GM23248 (cell line): ENCODE data around the gene VGF. TPM values are rescaled to one million over a fixed set of nuclear protein-coding genes. Genes with fewer than 3 reads are reported as not detected.

ENCODE experiments used
- DNase-seq: peaks from one replicate; pipeline ENCODE4 v3.0.0-alpha.2; 2015
- H2AFZ ChIP-seq: fragments of 200-600 bp; sonication (generic); 2 replicates; pipeline ENCODE4 v1.6.1; 2016; ENCODE audit warnings: antibody characterized with exemption
- H3F3A ChIP-seq: fragments of 200-600 bp; sonication (generic); 2 replicates; pipeline ENCODE4 v1.6.1; 2016; ENCODE audit warnings: mild to moderate bottlenecking, antibody characterized with exemption, mixed run types; ENCODE audit not compliant: insufficient read depth
- H3K27ac ChIP-seq: fragments of 200-600 bp; sonication (generic); 2 replicates; pipeline ENCODE4 v1.5.1; 2016; ENCODE audit warnings: mild to moderate bottlenecking
- H3K27me3 ChIP-seq: fragments of 200-600 bp; sonication (generic); replicated peaks from 2 replicates; pipeline ENCODE4 v1.6.1; 2016; ENCODE audit warnings: mild to moderate bottlenecking; ENCODE audit not compliant: insufficient read depth
- H3K36me3 ChIP-seq: fragments of 200-600 bp; sonication (generic); 2 replicates; pipeline ENCODE4 v1.6.1; 2016; ENCODE audit warnings: low read depth, mild to moderate bottlenecking
- H3K4me1 ChIP-seq: fragments of 200-600 bp; sonication (generic); 2 replicates; pipeline ENCODE4 v1.6.1; 2016; ENCODE audit warnings: mild to moderate bottlenecking; ENCODE audit not compliant: insufficient read depth
- H3K4me2 ChIP-seq: fragments of 200-600 bp; sonication (generic); one replicate; pipeline ENCODE4 v1.6.1; 2016; ENCODE audit warnings: mild to moderate bottlenecking; ENCODE audit not compliant: unreplicated experiment
- H3K4me3 ChIP-seq: fragments of 200-600 bp; sonication (generic); 2 replicates; pipeline ENCODE4 v1.5.1; 2016; ENCODE audit warnings: mild to moderate bottlenecking
- H3K79me2 ChIP-seq: fragments of 200-600 bp; sonication (generic); 2 replicates; pipeline ENCODE4 v1.6.1; 2016; ENCODE audit warnings: mild to moderate bottlenecking; ENCODE audit not compliant: insufficient read depth
- H3K9ac ChIP-seq: fragments of 200-600 bp; sonication (generic); 2 replicates; pipeline ENCODE4 v1.6.1; 2016; ENCODE audit warnings: mild to moderate bottlenecking
- H3K9me2 ChIP-seq: fragments of 200-600 bp; sonication (generic); 2 replicates; pipeline ENCODE4 v1.6.1; 2016; ENCODE audit warnings: mixed run types, mild to moderate bottlenecking, moderate library complexity; ENCODE audit not compliant: insufficient read depth
- H3K9me3 ChIP-seq: fragments of 200-600 bp; sonication (generic); one replicate; pipeline ENCODE4 v1.6.1; 2017; ENCODE audit warnings: low read depth
- H4K20me1 ChIP-seq: fragments of 200-600 bp; sonication (generic); 2 replicates; pipeline ENCODE4 v1.6.0; 2016; ENCODE audit not compliant: insufficient read depth
- EZH2 ChIP-seq: fragments of 200-600 bp; sonication (generic); IDR thresholded peaks from 2 replicates; pipeline ENCODE4 v1.6.1; 2018; ENCODE audit warnings: antibody characterized with exemption, mild to moderate bottlenecking; ENCODE audit not compliant: insufficient read depth, poor library complexity, severe bottlenecking
- EZH2phosphoT487 ChIP-seq: fragments of 200-600 bp; sonication (generic); IDR thresholded peaks from 2 replicates; pipeline ENCODE4 v1.6.1; 2018; ENCODE audit warnings: antibody characterized with exemption, moderate library complexity, mild to moderate bottlenecking, low read depth; ENCODE audit not compliant: insufficient read depth
- WGBS, 2 experiments: methylation state at CpG; one replicate each; pipeline ENCODE4 v1.1.6; 2015 to 2017; ENCODE audit warnings: low lambda C conversion rate in 2 of 2, low coverage in 1 of 2; ENCODE audit errors: missing lambda C conversion rate in 2 of 2; 5-methylcytosine and 5-hydroxymethylcytosine counted together
- in situ Hi-C: fragments of 300-500 bp; cut with MboI; formaldehyde crosslinking; loops from 2 replicates; pipeline ENCODE4 v1.15.0; 2020
- polyA plus RNA-seq: library from polyadenylated mRNA; unstranded; fragments of >200 nt; fragmentation: Nextera tagmentation; extraction: Ambion mirVana; gene quantifications from 2 replicates; pipeline ENCODE4 v1.2.1, GENCODE V29; 2016
- total RNA-seq: library from RNA; depleted of rRNA; stranded (reverse); fragments of >200 nt; shearing (Covaris generic); gene quantifications from 2 replicates; pipeline ENCODE4 v1.2.3, GENCODE V29; 2014

The VGF gene
- total and polyA plus RNA-seq, 2 experiments from 2014 or later, result not detected

DNA sequence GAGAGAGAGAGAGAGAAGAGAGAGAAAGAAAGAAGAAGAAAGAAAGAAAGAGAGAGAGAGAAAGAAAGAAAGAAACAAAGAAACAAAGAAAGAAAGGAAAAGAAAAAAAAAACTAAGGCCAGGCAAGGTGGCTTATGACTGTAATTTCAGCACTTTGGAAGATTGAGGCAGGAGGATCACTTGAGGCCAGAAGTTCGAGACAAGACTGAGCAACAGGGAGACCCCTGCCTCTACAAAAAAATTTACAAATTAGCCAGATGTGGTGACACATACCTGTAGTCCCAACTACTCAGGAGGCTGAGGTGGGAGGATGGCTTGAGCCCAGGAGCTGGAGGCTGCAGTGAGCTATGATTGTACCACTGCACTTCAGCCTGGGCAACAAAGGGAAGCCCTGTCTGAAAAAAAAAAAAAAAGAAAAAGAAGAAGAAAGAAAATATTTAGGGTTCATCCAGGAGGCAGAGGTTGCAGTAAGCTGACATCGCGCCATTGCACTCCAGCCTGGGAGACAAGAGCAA is 35.7 kb downstream of the VGF start:
- peak overlapping the region; percentile 96 for H3K9ac ChIP-seq
- H2AFZ ChIP-seq, result no peak overlapping the region
- H3K4me1 ChIP-seq, result peaks cover 60% of the 10 kb centered on the region
- 50 to 79% methylated on average over 1 to 3 of the region's 3 CpGs for WGBS, 2 experiments
- peak overlapping the region; percentile 94 for H3K4me3 ChIP-seq
- H3F3A ChIP-seq, result peaks cover 89% of the 10 kb centered on the region
- peak overlapping the region; percentile 98 for H3K27ac ChIP-seq
- peak; percentile 41 for DNase-seq
- no peaks in the 10 kb centered on the region for H4K20me1 ChIP-seq
- H3K9me3 ChIP-seq, result no peaks in the 10 kb centered on the region
- in situ Hi-C loops, result no loop called here
- TF ChIP-seq EZH2phosphoT487, result no peak
- TF ChIP-seq EZH2, result no peak
- peak overlapping the region; percentile 93 for H3K4me2 ChIP-seq
- H3K27me3 ChIP-seq, result no peaks in the 10 kb centered on the region
- H3K36me3 ChIP-seq, result peaks cover 70% of the 10 kb centered on the region
- peaks cover 39% of the 10 kb centered on the region for H3K79me2 ChIP-seq
- no peaks in the 10 kb centered on the region for H3K9me2 ChIP-seq

DNA sequence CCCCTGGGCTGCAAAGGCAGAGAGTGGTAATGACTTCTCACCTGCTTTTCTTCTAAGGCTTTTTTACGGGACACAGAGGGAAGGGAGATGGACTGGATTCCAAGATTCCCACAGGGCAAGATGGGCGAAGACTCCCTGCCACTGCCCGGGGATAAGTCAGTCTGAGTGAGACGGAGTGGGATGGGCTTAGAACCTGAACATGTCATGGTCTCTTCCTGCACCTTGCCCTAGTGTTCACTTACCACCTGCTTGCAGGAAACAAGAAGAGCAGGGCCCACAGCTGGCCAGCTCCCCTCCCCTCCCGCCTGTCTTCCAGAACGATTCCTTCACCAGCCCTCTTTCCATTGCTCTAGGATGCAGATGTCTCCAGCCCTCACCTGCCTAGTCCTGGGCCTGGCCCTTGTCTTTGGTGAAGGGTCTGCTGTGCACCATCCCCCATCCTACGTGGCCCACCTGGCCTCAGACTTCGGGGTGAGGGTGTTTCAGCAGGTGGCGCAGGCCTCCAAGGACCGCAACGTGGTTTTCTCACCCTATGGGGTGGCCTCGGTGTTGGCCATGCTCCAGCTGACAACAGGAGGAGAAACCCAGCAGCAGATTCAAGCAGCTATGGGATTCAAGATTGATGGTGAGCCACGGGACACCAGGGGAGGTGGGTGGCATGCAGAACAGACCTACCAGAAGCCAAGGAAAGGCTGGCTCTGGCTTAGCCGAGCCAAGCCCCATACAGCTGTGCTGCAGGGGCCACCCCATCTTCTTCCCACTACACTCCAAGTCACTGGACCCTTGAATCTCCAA is 37.1 kb downstream of the VGF start:
- H3K4me1 ChIP-seq, result peaks cover 53% of the 10 kb centered on the region
- peaks cover 42% of the 10 kb centered on the region for H3K79me2 ChIP-seq
- no peaks in the 10 kb centered on the region for H3K9me3 ChIP-seq
- peaks cover 56% of the 10 kb centered on the region for H3K36me3 ChIP-seq
- H3K4me3 ChIP-seq, result peak overlapping the region; percentile 94
- no peaks in the 10 kb centered on the region for H4K20me1 ChIP-seq
- H3K9me2 ChIP-seq, result no peaks in the 10 kb centered on the region
- 49% methylated on average over 14 of the region's 14 CpGs for WGBS, 2 experiments
- peak; percentile 56 for DNase-seq
- H3K9ac ChIP-seq, result peak overlapping the region; percentile 96
- TF ChIP-seq EZH2phosphoT487 (no peak), EZH2 (no peak)
- H3K27ac ChIP-seq, result peak overlapping the region; percentile 98
- no peak overlapping the region for H2AFZ ChIP-seq
- in situ Hi-C loops, result no loop called here
- peak overlapping the region; percentile 93 for H3K4me2 ChIP-seq
- H3K27me3 ChIP-seq, result no peaks in the 10 kb centered on the region
- peaks cover 86% of the 10 kb centered on the region for H3F3A ChIP-seq

DNA sequence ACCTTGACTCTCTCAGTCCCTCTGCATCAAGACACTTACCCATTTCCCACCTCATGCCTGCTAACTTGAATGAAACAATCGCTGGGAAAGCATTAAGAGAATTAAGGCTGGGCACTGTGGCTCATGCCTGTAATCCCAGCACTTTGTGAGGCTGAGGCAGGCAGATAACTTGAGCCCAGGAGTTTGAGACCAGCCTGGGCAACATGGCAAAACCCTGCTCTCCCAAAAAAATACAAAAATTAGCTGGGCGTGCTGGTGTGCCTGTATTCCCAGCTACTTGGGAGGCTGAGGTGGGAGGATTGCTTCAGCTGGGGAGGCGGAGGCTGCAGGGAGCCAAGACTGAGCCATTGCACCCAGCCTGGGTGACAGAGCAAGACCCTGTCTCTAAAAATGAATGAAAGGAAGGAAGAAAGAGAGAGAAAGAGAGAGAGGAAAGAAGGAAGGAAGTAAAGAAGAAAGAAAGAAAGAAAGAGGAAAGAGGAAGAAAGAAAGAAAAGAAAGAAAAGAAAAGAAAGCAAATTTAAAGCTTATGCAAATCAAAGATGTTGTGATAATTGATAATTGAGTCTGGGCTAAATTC is 37.8 kb downstream of the VGF start:
- Histone ChIP-seq H3K27me3 (no peaks in the 10 kb centered on the region), H3K9me3 (no peaks in the 10 kb centered on the region), H3K4me1 (peaks cover 52% of the 10 kb centered on the region), H3K36me3 (peaks cover 49% of the 10 kb centered on the region), H3K9ac (peak overlapping the region; percentile 96), H3K9me2 (no peaks in the 10 kb centered on the region), H3F3A (peaks cover 85% of the 10 kb centered on the region), H3K79me2 (peaks cover 46% of the 10 kb centered on the region), H4K20me1 (no peaks in the 10 kb centered on the region), H3K4me3 (peak overlapping the region; percentile 94), H3K27ac (peak overlapping the region; percentile 98), H3K4me2 (peak overlapping the region; percentile 93), H2AFZ (no peak overlapping the region)
- no peak for TF ChIP-seq EZH2
- no peak for TF ChIP-seq EZH2phosphoT487
- whole genome bisulfite sequencing, 2 experiments, result 28% methylated on average over 3 of the region's 3 CpGs
- in situ Hi-C loops, result no loop called here
- peak; percentile 51 for DNase-seq

DNA sequence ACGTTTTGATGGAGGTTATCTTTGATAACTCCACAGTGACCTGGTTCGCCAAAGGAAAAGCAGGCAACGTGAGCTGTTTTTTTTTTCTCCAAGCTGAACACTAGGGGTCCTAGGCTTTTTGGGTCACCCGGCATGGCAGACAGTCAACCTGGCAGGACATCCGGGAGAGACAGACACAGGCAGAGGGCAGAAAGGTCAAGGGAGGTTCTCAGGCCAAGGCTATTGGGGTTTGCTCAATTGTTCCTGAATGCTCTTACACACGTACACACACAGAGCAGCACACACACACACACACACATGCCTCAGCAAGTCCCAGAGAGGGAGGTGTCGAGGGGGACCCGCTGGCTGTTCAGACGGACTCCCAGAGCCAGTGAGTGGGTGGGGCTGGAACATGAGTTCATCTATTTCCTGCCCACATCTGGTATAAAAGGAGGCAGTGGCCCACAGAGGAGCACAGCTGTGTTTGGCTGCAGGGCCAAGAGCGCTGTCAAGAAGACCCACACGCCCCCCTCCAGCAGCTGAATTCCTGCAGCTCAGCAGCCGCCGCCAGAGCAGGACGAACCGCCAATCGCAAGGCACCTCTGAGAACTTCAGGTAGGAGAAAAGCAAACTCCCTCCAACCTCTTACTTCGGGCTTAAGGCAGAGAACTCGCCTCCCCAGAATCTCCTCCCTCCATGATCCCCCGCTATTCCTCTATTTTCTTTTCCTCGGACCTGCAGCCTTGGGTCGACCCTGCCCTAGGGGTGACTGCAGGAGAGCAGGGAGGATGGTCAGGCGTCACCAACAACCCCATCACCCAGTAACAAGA is 38.5 kb downstream of the VGF start, which contains the start of gene SERPINE1:
SERPINE1 (plus strand) TSS at position 454 of the 809 bp plus-strand sequence. CDS start 1,290 bp downstream, outside the sequence.
- in situ Hi-C loops, result no loop called here
- no peaks in the 10 kb centered on the region for H3K9me2 ChIP-seq
- peak; percentile 100 for DNase-seq
- no peaks in the 10 kb centered on the region for H4K20me1 ChIP-seq
- peak within 1 kb of the TSS; percentile 94 for H3K4me3 ChIP-seq
- H3K9ac ChIP-seq, result peak within 1 kb of the TSS; percentile 96
- peak within 1 kb of the TSS; percentile 98 for H3K27ac ChIP-seq
- TF ChIP-seq EZH2, result no peak
- TF ChIP-seq EZH2phosphoT487, result no peak
- WGBS, 2 experiments, result 1 to 2% methylated on average over 22 of the region's 22 CpGs
- peaks cover 47% of the 10 kb centered on the region for H3K4me1 ChIP-seq
- peak within 1 kb of the TSS; percentile 25 for H2AFZ ChIP-seq
- H3F3A ChIP-seq, result peaks cover 80% of the 10 kb centered on the region
- peaks cover 46% of the 10 kb centered on the region for H3K79me2 ChIP-seq
- H3K9me3 ChIP-seq, result no peaks in the 10 kb centered on the region
- H3K36me3 ChIP-seq, result peaks cover 42% of the 10 kb centered on the region
- H3K27me3 ChIP-seq, result no peaks in the 10 kb centered on the region
- H3K4me2 ChIP-seq, result peak within 1 kb of the TSS; percentile 93
